Endothelial cell of umbilical vein (primary cell): ENCODE results near the gene RBM47.

Experiments used
- TF ChIP-seq, protein P1 (sequence below): IDR thresholded peaks from 2 replicates; pipeline ENCODE4 v1.6.1; 2011; ENCODE audit not compliant: insufficient read depth, insufficient read length
- TF ChIP-seq, protein P2 (sequence below), 2 donors: IDR thresholded peaks; 1 replicate in 1 of 2; 2 replicates in 1 of 2; pipeline ENCODE4 v1.5.1; 2011; ENCODE audit warnings: low read length in 2 of 2, mild to moderate bottlenecking in 2 of 2, moderate library complexity in 2 of 2, control low read depth in 1 of 2, inconsistent platforms in 1 of 2, low read depth in 1 of 2; ENCODE audit not compliant: insufficient read depth in 1 of 2; ENCODE audit errors: extremely low read depth in 1 of 2

DNA sequence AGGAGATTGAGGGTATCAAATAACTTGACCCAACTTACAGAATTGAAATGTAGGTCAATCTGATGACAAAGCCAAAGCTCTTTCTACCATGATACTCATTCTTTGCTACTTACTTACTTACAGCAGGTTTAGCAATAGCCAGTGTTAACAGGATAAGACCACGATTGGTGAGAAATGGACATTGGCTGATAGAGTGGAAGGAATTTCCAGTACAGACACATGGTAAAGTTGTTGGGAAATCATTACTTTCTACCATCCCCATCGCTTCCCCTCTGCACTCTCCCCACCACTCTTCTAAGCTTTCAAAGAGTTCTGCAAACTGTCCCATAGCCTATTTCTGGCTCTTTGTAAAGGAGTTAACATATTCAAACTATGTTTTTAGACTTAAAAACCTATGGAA is 174.8 kb downstream of the RBM47 start:
- TF ChIP-seq, protein P1, sequence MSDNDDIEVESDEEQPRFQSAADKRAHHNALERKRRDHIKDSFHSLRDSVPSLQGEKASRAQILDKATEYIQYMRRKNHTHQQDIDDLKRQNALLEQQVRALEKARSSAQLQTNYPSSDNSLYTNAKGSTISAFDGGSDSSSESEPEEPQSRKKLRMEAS = no peak
- TF ChIP-seq, protein P2, sequence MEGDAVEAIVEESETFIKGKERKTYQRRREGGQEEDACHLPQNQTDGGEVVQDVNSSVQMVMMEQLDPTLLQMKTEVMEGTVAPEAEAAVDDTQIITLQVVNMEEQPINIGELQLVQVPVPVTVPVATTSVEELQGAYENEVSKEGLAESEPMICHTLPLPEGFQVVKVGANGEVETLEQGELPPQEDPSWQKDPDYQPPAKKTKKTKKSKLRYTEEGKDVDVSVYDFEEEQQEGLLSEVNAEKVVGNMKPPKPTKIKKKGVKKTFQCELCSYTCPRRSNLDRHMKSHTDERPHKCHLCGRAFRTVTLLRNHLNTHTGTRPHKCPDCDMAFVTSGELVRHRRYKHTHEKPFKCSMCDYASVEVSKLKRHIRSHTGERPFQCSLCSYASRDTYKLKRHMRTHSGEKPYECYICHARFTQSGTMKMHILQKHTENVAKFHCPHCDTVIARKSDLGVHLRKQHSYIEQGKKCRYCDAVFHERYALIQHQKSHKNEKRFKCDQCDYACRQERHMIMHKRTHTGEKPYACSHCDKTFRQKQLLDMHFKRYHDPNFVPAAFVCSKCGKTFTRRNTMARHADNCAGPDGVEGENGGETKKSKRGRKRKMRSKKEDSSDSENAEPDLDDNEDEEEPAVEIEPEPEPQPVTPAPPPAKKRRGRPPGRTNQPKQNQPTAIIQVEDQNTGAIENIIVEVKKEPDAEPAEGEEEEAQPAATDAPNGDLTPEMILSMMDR (IDR thresholded peaks at IDR 0.05; ENCODE audit: extremely low read depth in 1 of 2, insufficient read depth in 1 of 2, low read depth in 1 of 2, low read length in 2 of 2) = no peak
